GM19395 (cell line): ENCODE data around the gene CDC42SE2.
A peak's percentile ranks its signal among the peaks of the same experiment; 100 is the strongest.
"Not testable (repeated sequence)": the region's sequence is repeated elsewhere in the genome, so short reads cannot be mapped to it uniquely, and the experiment has no call there.

Experiments used
- ATAC-seq: cut with Tn5 transposase; IDR thresholded peaks from one replicate; pipeline ENCODE4 v1.9.1; 2021; ENCODE audit warnings: mild to moderate bottlenecking, moderate library complexity; ENCODE audit not compliant: unreplicated experiment

The CDC42SE2 gene

GRCh38 chr5:131363811-131364506 is 100.1 kb downstream of the CDC42SE2 start:
- ATAC-seq = no peak

DNA sequence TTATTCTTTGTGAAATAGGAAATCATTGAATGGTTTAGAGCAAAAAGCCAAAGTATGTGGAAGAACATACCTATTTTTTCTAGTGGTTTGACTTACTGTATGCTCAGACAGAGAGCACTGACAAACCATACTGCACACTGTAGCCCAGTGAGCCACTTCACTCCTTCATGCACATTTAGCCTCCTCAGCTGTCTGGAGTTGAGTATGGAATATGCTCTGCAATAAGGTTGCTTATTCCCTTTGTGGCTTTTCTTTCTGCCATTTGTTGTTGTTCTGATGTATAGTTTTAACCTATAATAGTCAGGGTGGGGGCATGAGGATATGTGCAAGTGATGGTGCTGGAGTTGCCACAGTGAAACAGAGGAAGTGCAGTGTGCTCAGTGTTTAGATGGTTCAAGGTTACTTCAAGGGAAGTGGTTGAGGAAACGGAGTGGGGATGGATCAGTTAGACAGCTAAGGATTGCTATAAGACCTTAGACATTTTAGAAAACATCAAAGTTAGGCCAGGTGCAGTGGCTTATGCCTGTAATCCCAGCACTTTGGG is 100.7 kb downstream of the CDC42SE2 start:
- ATAC-seq = no peak

- ATAC-seq = no peak
These were observed 102.6 kb downstream of the CDC42SE2 start for GRCh38 chr5:131366428-131366827.

DNA sequence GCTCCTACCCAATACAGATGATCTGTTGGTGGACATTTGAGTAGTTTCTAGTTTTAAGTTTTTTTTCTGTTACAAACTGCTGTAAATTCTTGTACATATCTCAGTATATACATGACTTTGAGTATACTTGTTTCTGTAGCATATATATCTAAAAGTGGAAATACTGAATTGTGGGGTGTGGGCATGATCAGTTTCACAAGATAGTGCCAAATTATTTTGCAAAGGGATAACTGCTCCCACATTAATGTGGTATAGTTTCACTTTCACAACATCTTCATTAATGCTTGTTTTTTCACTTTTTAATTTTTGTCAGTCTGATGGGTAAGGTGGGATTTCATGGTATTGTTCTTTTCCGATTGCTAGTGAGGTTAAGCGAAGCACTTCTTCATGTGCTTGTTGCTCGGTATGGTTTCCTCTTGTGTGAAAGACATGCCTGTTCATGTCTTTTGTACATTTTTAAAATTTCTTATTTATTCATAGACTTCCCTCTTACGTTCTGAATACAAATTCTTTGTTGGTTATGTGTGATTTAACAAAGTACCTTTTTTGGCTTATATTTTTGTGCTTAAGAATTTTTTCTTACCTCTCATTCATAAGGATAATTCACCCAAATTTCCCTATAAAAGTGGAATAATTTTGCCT is 103.5 kb downstream of the CDC42SE2 start:
- no peak for ATAC-seq

- ATAC-seq = no peak
These were observed 105.0 kb downstream of the CDC42SE2 start for GRCh38 chr5:131368866-131369265.

DNA sequence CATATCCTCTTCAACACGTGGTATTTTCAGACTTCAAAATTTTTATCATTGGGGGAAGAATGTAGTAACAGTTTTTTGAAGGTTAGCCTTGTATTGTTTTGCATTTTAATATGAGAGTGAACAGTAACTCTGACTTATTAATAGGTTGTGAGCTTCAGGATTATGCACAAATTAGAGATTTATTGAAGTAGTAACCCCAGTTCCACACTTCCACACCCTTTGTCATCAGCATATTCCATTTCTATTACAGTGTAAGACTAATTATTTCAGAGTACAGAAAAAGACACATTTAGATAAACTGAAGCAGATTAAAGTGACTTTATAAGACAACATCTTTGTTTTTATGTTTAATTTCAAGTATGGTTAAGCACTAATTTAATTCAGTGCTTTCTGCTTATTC is 105.7 kb downstream of the CDC42SE2 start:
- no peak for ATAC-seq

- ATAC-seq = no peak
These were observed 108.0 kb downstream of the CDC42SE2 start for GRCh38 chr5:131371835-131372234.

- no peak for ATAC-seq
These were observed 109.4 kb downstream of the CDC42SE2 start for GRCh38 chr5:131373265-131373664.

GRCh38 chr5:131375351-131375750 is 111.5 kb downstream of the CDC42SE2 start:
- peak; percentile 42 for ATAC-seq

DNA sequence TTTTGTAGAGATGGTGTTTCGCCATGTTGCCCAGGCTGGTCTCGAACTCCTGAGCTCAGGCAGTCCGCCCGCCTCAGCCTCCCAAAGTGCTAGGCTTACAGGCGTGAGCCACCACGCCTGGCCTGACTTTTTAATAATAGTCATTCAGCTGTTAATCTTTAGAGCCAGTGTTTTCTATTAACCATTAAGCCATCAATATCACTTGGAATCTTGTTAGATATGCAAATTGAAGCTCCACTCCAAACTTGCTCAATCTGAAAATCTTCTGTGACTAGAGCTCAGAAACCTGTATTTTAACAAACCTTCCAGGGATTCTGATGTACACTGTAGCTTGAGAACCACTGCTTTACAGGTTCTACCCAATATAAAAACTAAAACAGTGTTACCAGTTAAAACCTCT is 113.5 kb downstream of the CDC42SE2 start:
- no peak for ATAC-seq

DNA sequence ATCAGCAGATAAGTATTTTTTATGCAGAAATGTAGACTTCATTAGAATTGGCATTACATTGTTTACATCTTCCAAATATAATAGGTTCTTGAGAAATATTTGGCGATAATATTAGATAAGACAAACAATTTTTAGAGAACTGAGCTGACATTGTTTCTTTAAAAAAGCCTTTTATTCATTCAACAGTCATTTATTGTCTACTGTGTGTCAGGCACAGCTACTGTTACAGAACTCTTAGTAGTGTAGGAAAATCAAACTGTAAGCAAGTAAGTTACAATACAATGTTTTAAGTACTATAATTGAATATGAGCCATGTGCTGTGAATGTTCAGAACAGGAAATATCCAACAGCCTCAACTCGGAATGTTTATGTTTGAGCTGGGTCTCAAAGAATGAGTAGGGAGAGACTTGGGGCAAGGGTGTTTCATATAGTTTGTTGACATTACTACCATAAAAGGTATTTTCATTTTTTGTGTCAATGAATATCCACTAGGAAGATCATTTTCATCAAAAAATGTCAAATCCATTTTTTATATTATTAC is 114.0 kb downstream of the CDC42SE2 start:
- no peak for ATAC-seq

DNA sequence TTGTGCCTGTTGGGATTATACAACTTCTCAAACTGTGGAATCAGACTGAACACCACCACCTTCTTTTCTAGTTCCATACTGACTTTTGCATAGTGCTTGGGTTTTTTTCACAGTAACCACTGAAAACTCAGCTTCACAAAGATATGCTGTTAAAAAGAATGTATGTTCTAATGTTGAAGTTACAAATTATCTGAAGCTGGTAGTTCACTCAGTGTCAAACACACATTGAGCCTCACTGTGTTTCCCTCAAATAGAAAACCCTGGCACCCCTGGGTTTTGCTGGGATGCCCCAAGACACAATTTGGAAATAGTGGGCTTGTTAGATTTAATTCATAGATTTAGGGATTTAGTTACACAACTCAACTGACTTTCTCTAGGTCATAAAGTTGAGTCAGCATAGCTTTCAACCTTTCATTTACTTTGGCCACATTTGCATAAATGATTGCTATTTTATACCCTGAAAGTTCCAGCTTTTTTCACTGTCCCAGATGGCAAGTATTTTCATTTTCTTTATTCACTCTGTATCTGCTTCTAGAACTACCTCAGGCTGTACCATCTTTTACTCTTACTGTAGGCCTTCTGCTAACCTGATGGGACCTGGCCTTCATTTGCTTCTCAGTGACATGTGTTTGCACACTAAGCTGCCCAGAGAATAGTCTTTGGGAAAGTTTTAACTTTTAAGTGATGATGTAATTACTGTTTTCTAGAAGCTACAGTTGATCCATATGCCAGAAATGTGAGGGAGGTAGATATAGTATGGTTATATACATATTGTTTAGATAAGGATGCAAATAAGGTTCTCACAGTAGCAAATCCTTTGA is 115.1 kb downstream of the CDC42SE2 start:
- ATAC-seq = peak; percentile 30

DNA sequence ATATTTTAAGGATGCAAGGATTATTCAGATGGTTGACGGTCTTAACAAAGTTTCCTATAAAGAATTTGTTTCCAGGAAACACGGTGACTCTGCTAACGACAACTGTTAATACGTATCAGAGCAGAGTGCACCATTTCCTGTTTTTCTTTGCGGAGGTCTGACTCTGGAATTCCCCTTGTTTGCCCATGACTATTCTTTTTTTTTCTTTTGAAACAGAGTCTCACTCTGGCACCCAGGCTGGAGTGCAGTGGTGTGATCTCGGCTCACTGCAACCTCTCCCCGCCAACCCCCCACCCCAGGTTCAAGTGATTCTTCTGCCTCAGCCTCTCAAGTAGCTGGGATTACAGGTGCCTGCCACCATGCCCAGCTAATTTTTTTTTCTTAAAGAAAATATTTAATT is 115.9 kb downstream of the CDC42SE2 start:
- peak; percentile 41 for ATAC-seq

DNA sequence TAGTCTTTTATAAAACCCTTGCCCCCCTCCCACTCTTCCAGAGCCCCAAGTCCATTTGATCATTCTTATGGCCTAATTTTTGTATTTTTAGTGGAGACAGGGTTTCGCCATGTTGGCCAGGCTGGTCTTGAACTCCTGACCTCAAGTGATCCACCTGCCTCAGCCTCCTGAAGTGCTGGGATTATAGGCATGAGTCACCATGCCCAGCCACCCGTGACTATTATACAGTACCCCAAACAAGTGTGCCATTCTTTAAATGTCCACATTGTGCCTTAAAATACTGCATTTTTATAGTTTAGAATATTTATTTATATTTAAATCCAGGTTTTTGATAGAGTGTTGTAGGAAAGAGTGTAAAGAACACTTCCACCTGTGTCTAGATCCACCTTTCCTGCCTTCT is 116.4 kb downstream of the CDC42SE2 start:
- ATAC-seq = not testable (repeated sequence)

DNA sequence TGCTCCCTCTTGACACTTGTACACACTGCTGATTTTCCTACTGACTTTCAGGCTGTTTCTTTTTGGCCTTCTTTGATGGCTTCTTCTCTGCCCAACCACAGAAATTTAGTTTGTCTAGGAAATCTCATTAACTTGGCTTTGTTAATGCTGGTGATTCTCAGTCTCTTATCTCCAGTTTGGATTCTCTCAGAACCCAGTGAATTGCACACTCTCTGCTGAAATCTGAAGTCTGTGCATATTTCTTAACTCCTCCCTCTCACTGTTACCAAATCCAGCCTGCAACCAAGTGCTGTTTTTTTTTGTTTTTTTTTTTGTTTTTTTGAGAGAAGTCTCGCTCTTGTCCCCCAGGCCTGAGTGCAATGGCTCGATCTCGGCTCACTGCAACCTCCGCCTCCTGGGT is 117.2 kb downstream of the CDC42SE2 start:
- no peak for ATAC-seq

GRCh38 chr5:131381777-131382176 is 117.9 kb downstream of the CDC42SE2 start:
- peak; percentile 66 for ATAC-seq

DNA sequence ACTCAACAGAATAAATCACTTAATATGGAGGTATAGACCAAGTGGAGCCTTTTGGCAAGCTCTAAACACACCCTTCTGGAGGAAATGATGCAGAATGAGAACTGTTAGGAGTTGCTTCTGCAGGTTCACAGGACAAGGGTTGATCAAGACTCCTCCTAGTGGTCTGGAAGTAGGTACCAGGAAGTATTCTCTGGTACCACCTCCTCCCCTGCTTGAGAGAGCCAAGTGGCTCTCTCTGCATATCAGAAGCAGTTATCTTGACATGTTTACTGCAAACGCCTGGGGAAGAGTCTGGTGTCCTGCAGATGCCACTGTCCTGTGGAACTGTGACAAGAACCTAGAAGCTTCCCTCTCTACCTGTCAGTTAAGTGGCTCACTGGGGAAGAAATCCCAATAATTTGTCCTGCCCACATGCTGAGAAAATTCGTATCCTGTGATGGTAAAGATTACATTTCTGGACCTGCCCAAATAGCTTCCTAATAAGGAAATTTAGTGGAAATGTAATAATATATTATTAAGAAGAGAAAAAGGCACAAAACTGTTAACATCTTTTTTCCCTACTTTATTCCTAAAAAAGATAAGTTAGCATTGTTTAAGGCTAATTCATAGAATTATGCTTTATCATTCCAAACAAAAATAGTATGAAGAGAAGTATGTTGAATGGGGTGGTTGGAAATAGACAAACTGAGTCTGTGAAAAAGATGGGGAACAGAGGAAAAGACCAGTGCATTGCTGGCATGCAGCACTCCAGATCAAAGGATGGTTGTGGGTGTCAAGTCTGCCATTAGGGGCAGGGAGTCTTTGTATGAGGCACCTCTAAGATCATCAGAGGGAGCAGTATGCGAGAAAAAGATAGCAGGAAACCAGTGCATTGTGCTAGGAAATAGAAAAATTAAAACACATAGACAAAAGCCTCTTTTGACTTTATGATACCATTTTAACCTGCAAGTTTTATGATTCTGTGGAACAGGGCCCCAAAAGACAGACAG is 118.8 kb downstream of the CDC42SE2 start:
- peak; percentile 71 for ATAC-seq

GRCh38 chr5:131384173-131384572 is 120.3 kb downstream of the CDC42SE2 start:
- no peak for ATAC-seq

DNA sequence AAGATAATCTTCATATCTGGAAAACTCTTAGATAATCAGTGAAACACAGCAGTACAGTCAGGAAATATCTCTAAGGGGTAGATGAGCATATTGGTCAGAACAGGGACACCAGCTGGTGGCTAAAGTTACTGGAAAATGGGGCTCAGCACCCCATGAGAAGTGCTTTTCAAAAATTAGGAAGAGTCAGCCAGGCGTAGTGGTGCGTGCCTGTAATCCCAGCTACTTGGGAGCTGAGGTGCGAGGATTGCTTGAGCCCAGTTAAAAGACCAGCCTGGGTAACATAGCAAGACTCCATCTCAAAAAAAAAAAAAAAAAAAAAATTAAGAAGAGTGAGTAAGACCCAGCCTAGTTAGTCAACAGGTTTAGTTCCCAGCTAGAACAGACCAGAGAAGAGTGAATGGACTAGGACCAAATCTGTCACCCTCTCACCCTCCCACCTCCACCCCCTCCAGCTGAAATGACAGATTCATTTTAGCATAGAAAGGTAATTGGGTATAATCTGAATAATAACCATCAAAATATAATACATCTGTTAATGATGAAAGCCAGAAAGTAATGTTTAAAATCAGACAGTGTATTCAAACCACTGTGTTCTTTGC is 120.9 kb downstream of the CDC42SE2 start:
- ATAC-seq = no peak

GRCh38 chr5:131386124-131386523 is 122.3 kb downstream of the CDC42SE2 start:
- no peak for ATAC-seq
